Naive B cell (primary cell): ENCODE data around the gene RFFL. TPM values are rescaled to one million over a fixed set of nuclear protein-coding genes. Genes with fewer than 3 reads are reported as not detected.

Source experiments
- polyA plus RNA-seq, 6 donors: library from polyadenylated mRNA; unstranded; fragments of 300-500 nt; fragmentation: Illumina TruSeq; gene quantifications; one replicate each; pipeline ENCODE4 v1.2.3, GENCODE V29; 2021; ENCODE audit warnings: low read depth in 6 of 6

Gene RFFL
- polyA plus RNA-seq, 6 donors from 2014 or later, result 15.9 to 27.4 (median 22.3) TPM

Other genes with a start within 250 kb of the RFFL start
- 1 to 10 TPM in 4 of 6 donors, under 1 TPM in 1, not detected in 1; 0.82 to 4.5 (median 1.5) TPM for gene CCT6B, start 102.2 kb downstream of the RFFL start, polyA plus RNA-seq
- gene ZNF830, start 102.2 kb downstream of the RFFL start, polyA plus RNA-seq, result 10 to 100 TPM in 5 of 6 donors, 1 to 10 TPM in 1; 4.5 to 32.8 (median 28.0) TPM
- 10 to 100 TPM in 5 of 6 donors, 1 to 10 TPM in 1; 9.2 to 16.9 (median 11.9) TPM for gene LIG3, start 83.2 kb downstream of the RFFL start, polyA plus RNA-seq
- 10 to 100 TPM in 3 of 6 donors, 1 to 10 TPM in 3; 9.0 to 17.0 (median 11.6) TPM for gene RAD51D, start 56.2 kb upstream of the RFFL start, polyA plus RNA-seq
- not detected for gene FNDC8, start 57.9 kb upstream of the RFFL start, polyA plus RNA-seq
- 1 to 10 TPM; 3.2 to 5.8 (median 3.6) TPM for gene NLE1, start 78.6 kb upstream of the RFFL start, polyA plus RNA-seq
- not detected for gene UNC45B, start 84.1 kb upstream of the RFFL start, polyA plus RNA-seq
- not detected for gene SLC35G3, start 130.7 kb upstream of the RFFL start, polyA plus RNA-seq
- gene SLFN5, start 179.4 kb upstream of the RFFL start, polyA plus RNA-seq, result 10 to 100 TPM in 1 of 6 donors, 1 to 10 TPM in 5; 2.5 to 14.0 (median 3.9) TPM